Epidermal melanocyte (primary cell): ENCODE results near the gene STXBP5.

Experiments
- DNase-seq: peaks from one replicate; pipeline ENCODE4 v3.0.0; 2011; ENCODE audit warnings: low spot score; ENCODE audit not compliant: insufficient read length

STXBP5 gene

DNA sequence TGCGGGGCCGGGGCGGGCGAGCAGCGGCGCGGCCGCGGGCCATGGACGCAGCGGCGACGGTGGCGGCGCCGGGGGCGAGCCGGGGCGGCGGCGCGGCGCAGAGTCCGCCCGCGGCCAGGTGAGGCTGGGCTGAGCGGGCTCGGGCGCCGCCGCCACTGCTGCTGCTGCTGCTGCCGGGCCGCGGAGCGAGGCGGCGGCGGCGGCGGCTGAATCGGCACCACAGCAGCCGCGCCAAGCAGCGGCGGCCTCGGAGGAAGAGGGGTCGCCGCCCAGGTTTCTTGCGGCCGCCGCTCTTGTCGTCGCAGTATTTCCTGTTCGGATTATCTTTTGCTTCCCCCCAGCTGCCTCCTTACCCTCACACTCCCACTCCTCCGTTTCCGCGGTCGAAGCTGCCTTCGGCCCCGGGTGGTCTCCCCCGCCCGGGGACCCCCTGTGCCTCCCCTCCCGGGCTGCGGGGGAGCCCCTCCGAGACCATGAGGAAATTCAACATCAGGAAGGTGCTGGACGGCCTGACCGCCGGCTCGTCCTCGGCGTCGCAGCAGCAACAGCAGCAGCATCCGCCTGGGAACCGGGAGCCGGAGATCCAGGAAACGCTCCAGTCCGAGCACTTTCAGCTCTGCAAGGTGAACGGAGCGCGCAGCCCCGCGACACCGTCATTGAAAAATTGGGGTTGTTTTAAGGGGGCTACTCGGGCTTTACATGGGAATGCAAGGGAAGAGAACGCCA lies at the start of gene STXBP5:
STXBP5 (plus strand) TSS at position 358 of the 726 bp plus-strand sequence; CDS start at position 474, 116 bp downstream.
- DNase-seq = no peak

- DNase-seq = no peak
Measured at GRCh38 chr6:147154454-147154853, 49.8 kb upstream of the STXBP5 start.

- no peak for DNase-seq
Measured at GRCh38 chr6:147156218-147156617, 48.0 kb upstream of the STXBP5 start.

DNA sequence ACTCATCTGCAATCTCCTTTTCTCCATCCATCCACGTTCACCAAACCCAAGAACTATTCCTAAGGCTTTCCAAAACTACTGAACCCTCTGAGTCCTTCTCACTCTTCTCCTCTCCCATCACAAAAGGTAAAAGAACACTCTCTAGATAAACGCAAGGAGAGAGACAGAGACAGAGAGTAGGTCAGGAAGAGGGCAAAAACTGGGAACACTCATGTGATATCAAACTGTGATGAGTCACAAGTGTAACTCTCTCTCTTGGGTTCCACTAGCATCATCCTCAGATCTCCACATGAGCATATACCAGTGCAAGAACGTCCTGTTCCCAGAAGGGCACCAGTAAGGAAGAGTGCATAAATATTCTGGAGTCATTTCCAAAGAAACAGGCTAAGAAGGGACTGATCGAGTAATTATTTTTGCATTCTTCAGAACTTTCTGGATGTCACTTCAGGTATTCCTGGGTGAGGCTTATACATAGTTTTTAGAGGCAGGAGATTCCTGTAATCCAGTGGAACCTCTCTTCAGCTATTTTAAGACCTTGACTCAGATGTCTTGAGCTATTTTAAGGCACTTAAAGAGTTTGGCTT lies 47.3 kb upstream of the STXBP5 start:
- no peak for DNase-seq

DNA sequence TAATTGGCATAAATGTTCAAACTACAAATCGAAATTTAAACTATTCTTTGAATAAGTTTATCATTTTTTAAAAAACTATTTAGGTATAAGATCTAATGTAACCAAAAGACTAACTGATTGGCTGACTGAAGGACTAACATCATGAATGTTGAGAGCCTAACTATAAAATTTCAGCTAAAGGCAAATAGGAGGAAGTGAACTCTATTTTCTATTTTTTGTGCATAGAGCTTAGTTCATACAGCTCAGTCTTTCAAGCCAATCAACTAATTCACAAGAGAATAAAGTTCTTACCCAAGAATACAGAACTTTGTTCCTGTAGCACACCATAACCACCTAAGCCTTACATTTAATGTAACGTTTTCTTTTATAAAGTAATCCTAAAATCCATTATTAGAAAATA lies 46.3 kb upstream of the STXBP5 start:
- DNase-seq = no peak

- no peak for DNase-seq
Measured at GRCh38 chr6:147158881-147159280, 45.3 kb upstream of the STXBP5 start.

DNA sequence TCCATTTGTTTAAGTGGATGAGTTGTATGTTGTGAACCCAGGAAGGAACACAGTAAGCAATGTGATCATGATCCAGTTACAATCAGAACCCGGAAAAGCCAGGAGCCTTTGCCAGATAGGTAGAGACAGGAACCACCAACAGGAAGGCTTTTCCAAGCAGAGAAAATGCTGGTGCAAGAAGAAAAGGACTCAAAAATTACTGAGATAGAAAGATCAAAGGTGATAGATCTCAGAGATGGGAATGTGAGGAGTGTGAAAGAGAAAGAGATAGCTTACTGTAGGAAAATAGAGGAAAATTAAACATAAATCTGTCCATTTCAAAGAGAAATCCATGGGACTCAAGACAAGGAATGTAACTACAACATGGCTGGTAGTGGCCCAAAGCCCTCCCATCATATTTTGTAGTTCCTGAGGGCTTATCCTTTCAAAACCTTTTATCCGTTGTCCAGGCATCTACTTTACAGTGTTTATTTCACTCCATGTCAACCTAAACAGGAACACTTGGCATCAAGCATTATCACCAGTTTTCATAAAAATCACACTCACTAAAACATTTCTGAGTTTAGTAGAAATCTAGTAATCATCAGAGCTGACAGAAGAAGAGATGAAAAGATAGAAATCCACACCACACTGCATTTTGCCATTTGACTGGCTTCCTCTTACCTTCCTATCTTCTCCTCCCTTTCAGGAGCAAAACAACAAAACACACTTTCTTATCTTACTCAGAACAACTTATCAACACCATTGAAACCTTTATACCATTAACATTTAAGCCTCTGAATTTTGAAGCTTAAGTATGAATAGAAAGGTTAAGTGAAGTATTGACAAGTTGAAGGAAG lies 44.5 kb upstream of the STXBP5 start:
- no peak for DNase-seq

- no peak for DNase-seq
Measured at GRCh38 chr6:147160593-147160992, 43.6 kb upstream of the STXBP5 start.

GRCh38 chr6:147161253-147161973 lies 42.8 kb upstream of the STXBP5 start:
- no peak for DNase-seq

- DNase-seq = no peak
Measured at GRCh38 chr6:147161974-147162495, 42.2 kb upstream of the STXBP5 start.

GRCh38 chr6:147164761-147165160 lies 39.5 kb upstream of the STXBP5 start:
- DNase-seq = no peak

DNA sequence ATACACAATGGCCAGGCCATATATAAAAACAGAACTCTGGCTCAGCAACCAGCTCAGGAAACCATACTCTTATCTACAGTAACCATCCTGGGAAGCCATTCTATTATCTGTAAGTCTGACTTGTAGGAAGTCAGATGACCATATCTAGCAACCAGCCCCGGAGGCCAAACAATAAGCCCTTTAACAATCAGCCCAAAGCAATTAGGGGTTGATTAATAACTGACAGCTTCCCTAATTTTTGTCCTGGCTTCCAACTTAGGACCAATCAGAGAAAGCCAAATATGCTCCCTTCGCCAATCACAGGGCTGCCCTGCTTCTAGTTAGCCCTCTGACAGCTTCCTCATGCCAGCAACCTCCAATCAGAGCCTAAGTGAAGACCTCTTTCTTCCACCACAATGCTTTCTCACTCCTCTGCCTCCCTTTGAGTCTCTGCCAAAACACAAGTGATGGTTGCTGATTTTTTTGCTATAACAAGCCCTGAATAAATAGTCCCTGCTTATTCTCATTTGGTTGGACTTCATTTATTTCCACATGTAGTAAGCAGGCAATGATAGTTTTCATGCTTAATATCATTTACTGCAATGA lies 37.8 kb upstream of the STXBP5 start:
- no peak for DNase-seq

GRCh38 chr6:147166992-147167391 lies 37.2 kb upstream of the STXBP5 start:
- no peak for DNase-seq

DNA sequence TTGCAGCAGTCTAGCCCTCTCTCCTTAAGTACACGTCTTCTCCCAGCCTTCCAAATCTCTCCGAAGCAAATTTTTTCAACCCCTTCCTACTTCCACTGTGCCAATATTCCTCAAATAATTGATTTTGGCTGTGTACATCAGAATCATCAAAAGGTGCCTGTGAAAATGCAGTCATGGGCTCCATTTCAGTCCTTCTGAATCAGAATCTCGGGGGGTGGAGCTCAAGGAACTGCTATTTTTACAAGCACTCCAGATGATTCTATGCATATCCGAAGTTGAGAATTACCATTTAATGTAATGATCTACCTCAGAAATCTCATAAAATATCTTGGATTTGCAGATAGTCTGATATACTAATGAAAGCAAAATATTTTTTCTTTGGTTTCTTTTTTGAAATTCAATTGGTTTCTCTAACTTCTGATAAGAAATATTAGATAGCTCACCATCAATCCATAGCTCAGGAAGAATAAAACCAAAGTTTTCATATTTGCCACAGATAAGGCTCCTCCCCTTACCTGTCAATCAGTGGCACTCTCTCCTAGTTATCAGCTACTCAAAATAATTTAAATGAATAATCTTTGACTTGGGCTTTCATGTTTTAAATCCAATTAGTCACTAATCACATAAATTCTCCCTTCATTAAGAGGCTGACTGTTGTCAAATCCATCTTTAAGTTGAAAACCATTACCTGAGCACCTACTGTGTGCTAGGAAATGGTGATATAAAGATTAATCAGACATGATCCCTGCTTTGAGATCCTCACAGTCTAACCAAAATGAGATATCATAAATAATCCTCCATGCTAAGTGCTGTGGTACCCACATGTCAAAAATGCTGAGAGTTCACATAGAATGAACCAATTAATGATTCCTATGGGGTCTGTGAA lies 36.4 kb upstream of the STXBP5 start:
- no peak for DNase-seq

DNA sequence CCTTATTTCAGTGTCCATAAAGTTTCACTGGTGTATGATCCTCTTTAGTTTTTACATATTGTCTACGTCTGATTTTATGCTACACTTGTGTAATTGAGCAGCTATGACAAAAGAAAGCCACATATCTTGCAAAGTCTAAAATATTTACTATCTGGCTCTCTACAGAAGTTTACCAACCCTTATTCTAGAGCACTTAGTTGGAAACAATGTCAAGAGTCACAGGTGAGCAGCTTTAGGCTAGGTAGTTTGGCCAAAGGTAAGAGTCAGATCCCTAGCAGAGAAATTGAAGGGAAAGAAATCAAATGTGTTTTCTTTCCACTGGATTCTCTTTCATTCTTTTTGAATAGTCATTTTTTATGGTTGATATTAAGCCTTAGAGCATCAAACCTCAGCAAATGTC lies 34.7 kb upstream of the STXBP5 start:
- no peak for DNase-seq

GRCh38 chr6:147170269-147170668 lies 33.9 kb upstream of the STXBP5 start:
- peak; percentile 60 for DNase-seq

- no peak for DNase-seq
Measured at GRCh38 chr6:147173140-147173539, 31.1 kb upstream of the STXBP5 start.

GRCh38 chr6:147173675-147174308 lies 30.4 kb upstream of the STXBP5 start:
- no peak for DNase-seq

- no peak for DNase-seq
Measured at GRCh38 chr6:147176795-147177194, 27.4 kb upstream of the STXBP5 start.

DNA sequence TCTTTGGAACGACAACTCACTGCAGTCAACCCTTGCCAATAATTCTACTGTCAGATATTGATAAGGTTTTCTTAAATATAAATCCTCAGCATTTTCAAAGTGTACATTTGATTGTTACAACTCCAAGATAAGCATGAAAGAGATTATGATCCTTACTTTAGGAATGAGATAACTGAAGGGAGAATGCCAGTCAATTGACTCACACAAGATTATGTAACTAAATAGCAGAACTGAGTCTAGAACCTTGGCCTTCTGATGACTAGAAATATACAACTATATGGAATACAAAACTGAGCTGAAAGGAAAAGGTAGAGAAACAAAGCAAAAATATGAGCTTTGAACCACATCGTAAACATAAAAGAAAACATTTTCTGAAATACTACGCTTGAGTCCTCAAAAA lies 26.9 kb upstream of the STXBP5 start:
- DNase-seq = no peak
